ENCODE data around the gene OR52B2.
"Not testable (repeated sequence)": the region's sequence is repeated elsewhere in the genome, so short reads cannot be mapped to it uniquely, and the experiment has no call there.

OR52B2 gene

GRCh38 chr11:6156628-6157359 is 13.3 kb downstream of the OR52B2 start:
- no peaks in the 10 kb centered on the region for H3K4me1 ChIP-seq (ENCODE audit: control insufficient read depth in 5 of 5, insufficient read depth in 5 of 5, low read length in 5 of 5)
- no peak overlapping the region for H3K27ac ChIP-seq (ENCODE audit: low read depth, low read length)
- no peaks in the 10 kb centered on the region for H3K36me3 ChIP-seq (ENCODE audit: control insufficient read depth in 5 of 5, insufficient read depth in 5 of 5, low read length in 5 of 5)
- peaks cover 0 to 3% (median 0%) of the 10 kb centered on the region in 5 donors for H3K9me3 ChIP-seq (ENCODE audit: control insufficient read depth in 5 of 5, low read length in 5 of 5)
- H3K27me3 ChIP-seq (ENCODE audit: control insufficient read depth in 5 of 5, insufficient read depth in 4 of 5, low read length in 5 of 5), result no peaks in the 10 kb centered on the region
- no peak overlapping the region for H3K9ac ChIP-seq (ENCODE audit: low read length in 5 of 5)
- H3K4me3 ChIP-seq (ENCODE audit: low read depth in 1 of 5, low read length in 5 of 5), result no peak overlapping the region

- Histone ChIP-seq H3K27me3 (ENCODE audit: control insufficient read depth in 5 of 5, insufficient read depth in 4 of 5, low read length in 5 of 5) (no peaks in the 10 kb centered on the region), H3K9ac (ENCODE audit: low read length in 5 of 5) (no peak overlapping the region), H3K4me3 (ENCODE audit: low read depth in 1 of 5, low read length in 5 of 5) (no peak overlapping the region), H3K9me3 (ENCODE audit: control insufficient read depth in 5 of 5, low read length in 5 of 5) (peaks cover 0 to 3% (median 0%) of the 10 kb centered on the region in 5 donors), H3K36me3 (ENCODE audit: control insufficient read depth in 5 of 5, insufficient read depth in 5 of 5, low read length in 5 of 5) (no peaks in the 10 kb centered on the region), H3K4me1 (ENCODE audit: control insufficient read depth in 5 of 5, insufficient read depth in 5 of 5, low read length in 5 of 5) (no peaks in the 10 kb centered on the region), H3K27ac (ENCODE audit: low read depth, low read length) (no peak overlapping the region)
Measured at GRCh38 chr11:6152126-6152525, 18.0 kb downstream of the OR52B2 start.

GRCh38 chr11:6151117-6151516 is 19.0 kb downstream of the OR52B2 start:
- Histone ChIP-seq H3K9ac (ENCODE audit: low read length in 5 of 5) (no peak overlapping the region), H3K4me3 (ENCODE audit: low read depth in 1 of 5, low read length in 5 of 5) (no peak overlapping the region), H3K4me1 (ENCODE audit: control insufficient read depth in 5 of 5, insufficient read depth in 5 of 5, low read length in 5 of 5) (no peaks in the 10 kb centered on the region), H3K27me3 (ENCODE audit: control insufficient read depth in 5 of 5, insufficient read depth in 4 of 5, low read length in 5 of 5) (no peaks in the 10 kb centered on the region), H3K36me3 (ENCODE audit: control insufficient read depth in 5 of 5, insufficient read depth in 5 of 5, low read length in 5 of 5) (no peaks in the 10 kb centered on the region), H3K9me3 (ENCODE audit: control insufficient read depth in 5 of 5, low read length in 5 of 5) (peaks cover 0 to 3% (median 0%) of the 10 kb centered on the region in 5 donors), H3K27ac (ENCODE audit: low read depth, low read length) (no peak overlapping the region)

DNA sequence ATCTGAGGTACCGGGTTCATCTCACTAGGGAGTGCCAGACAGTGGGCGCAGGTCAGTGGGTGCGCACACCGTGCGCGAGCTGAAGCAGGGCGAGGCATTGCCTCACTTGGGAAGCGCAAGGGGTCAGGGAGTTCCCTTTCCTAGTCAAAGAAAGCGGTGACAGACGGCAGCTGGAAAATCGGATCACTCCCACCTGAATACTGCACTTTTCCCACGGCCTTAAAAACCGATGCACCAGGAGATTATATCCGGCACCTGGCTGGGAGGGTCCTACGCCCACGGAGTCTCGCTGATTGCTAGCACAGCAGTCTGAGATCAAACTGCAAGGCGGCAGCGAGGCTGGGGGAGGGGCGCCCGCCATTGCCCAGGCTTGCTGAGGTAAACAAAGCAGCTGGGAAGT is 26.4 kb downstream of the OR52B2 start:
- H3K27me3 ChIP-seq (ENCODE audit: control insufficient read depth in 5 of 5, insufficient read depth in 4 of 5, low read length in 5 of 5); H3K27ac ChIP-seq (ENCODE audit: low read depth, low read length); H3K4me1 ChIP-seq (ENCODE audit: control insufficient read depth in 5 of 5, insufficient read depth in 5 of 5, low read length in 5 of 5); H3K9ac ChIP-seq (ENCODE audit: low read length in 5 of 5); H3K4me3 ChIP-seq (ENCODE audit: low read depth in 1 of 5, low read length in 5 of 5); H3K36me3 ChIP-seq (ENCODE audit: control insufficient read depth in 5 of 5, insufficient read depth in 5 of 5, low read length in 5 of 5); H3K9me3 ChIP-seq (ENCODE audit: control insufficient read depth in 5 of 5, low read length in 5 of 5): not testable (repeated sequence)

DNA sequence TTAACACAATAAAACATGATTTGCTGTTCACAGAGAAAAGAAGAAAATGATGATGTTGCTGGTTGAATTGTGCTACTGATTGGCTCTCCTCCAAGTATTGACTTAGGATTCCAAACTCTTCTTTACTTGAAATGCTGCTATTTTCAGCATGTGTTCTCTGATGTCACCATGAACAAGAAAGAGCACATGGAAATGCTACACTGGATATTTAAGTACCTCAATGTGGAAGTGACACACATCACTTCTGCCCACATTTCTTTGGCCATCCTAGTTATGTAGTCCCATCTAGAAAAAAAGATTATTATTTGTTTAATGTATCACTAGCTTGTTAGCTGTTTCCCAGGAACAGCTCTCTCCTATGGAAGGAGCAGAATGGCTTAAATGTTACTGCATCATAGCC is 27.2 kb downstream of the OR52B2 start:
- no peak overlapping the region for H3K9ac ChIP-seq (ENCODE audit: low read length in 5 of 5)
- no peaks in the 10 kb centered on the region for H3K27me3 ChIP-seq (ENCODE audit: control insufficient read depth in 5 of 5, insufficient read depth in 4 of 5, low read length in 5 of 5)
- no peak overlapping the region for H3K4me3 ChIP-seq (ENCODE audit: low read depth in 1 of 5, low read length in 5 of 5)
- H3K36me3 ChIP-seq (ENCODE audit: control insufficient read depth in 5 of 5, insufficient read depth in 5 of 5, low read length in 5 of 5), result no peaks in the 10 kb centered on the region
- H3K4me1 ChIP-seq (ENCODE audit: control insufficient read depth in 5 of 5, insufficient read depth in 5 of 5, low read length in 5 of 5), result no peaks in the 10 kb centered on the region
- H3K9me3 ChIP-seq (ENCODE audit: control insufficient read depth in 5 of 5, low read length in 5 of 5), result no peaks in the 10 kb centered on the region
- H3K27ac ChIP-seq (ENCODE audit: low read depth, low read length), result no peak overlapping the region

GRCh38 chr11:6135936-6136335 is 34.2 kb downstream of the OR52B2 start:
- not testable (repeated sequence) for H3K4me3 ChIP-seq (ENCODE audit: low read depth in 1 of 5, low read length in 5 of 5); H3K27ac ChIP-seq (ENCODE audit: low read depth, low read length); H3K4me1 ChIP-seq (ENCODE audit: control insufficient read depth in 5 of 5, insufficient read depth in 5 of 5, low read length in 5 of 5); H3K9me3 ChIP-seq (ENCODE audit: control insufficient read depth in 5 of 5, low read length in 5 of 5); H3K27me3 ChIP-seq (ENCODE audit: control insufficient read depth in 5 of 5, insufficient read depth in 4 of 5, low read length in 5 of 5); H3K36me3 ChIP-seq (ENCODE audit: control insufficient read depth in 5 of 5, insufficient read depth in 5 of 5, low read length in 5 of 5); H3K9ac ChIP-seq (ENCODE audit: low read length in 5 of 5)

GRCh38 chr11:6132431-6132830 is 37.7 kb downstream of the OR52B2 start:
- Histone ChIP-seq H3K4me1 (ENCODE audit: control insufficient read depth in 5 of 5, insufficient read depth in 5 of 5, low read length in 5 of 5) (peaks cover 0 to 7% (median 0%) of the 10 kb centered on the region in 5 donors), H3K36me3 (ENCODE audit: control insufficient read depth in 5 of 5, insufficient read depth in 5 of 5, low read length in 5 of 5) (no peaks in the 10 kb centered on the region), H3K9ac (ENCODE audit: low read length in 5 of 5) (no peak overlapping the region), H3K9me3 (ENCODE audit: control insufficient read depth in 5 of 5, low read length in 5 of 5) (no peaks in the 10 kb centered on the region), H3K27ac (ENCODE audit: low read depth, low read length) (no peak overlapping the region), H3K27me3 (ENCODE audit: control insufficient read depth in 5 of 5, insufficient read depth in 4 of 5, low read length in 5 of 5) (no peaks in the 10 kb centered on the region), H3K4me3 (ENCODE audit: low read depth in 1 of 5, low read length in 5 of 5) (no peak overlapping the region)

DNA sequence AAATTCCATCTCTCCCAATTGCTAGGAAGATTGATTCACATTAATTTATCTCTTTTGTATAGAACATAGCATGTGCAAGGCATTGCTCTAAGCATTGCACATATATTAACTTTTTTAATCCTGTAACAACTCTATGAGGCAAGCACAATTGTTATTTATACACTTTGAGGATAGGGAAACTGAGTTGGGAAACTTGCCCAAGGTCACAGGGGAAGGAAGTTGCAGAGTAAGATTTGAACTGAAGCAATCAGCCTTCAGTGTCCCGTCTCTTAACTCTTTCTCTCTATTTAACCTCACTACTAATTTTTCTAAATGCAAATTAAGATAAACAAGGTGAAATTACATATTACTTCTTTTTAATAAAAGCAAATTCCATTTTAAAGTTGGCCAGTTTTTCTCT is 40.5 kb downstream of the OR52B2 start:
- Histone ChIP-seq H3K27ac (ENCODE audit: low read depth, low read length) (no peak overlapping the region), H3K9me3 (ENCODE audit: control insufficient read depth in 5 of 5, low read length in 5 of 5) (no peaks in the 10 kb centered on the region), H3K9ac (ENCODE audit: low read length in 5 of 5) (no peak overlapping the region), H3K36me3 (ENCODE audit: control insufficient read depth in 5 of 5, insufficient read depth in 5 of 5, low read length in 5 of 5) (no peaks in the 10 kb centered on the region), H3K27me3 (ENCODE audit: control insufficient read depth in 5 of 5, insufficient read depth in 4 of 5, low read length in 5 of 5) (no peaks in the 10 kb centered on the region), H3K4me3 (ENCODE audit: low read depth in 1 of 5, low read length in 5 of 5) (no peak overlapping the region), H3K4me1 (ENCODE audit: control insufficient read depth in 5 of 5, insufficient read depth in 5 of 5, low read length in 5 of 5) (peaks cover 0 to 7% (median 0%) of the 10 kb centered on the region in 5 donors)

GRCh38 chr11:6129011-6129410 is 41.1 kb downstream of the OR52B2 start:
- Histone ChIP-seq H3K27ac (ENCODE audit: low read depth, low read length) (no peak overlapping the region), H3K4me1 (ENCODE audit: control insufficient read depth in 5 of 5, insufficient read depth in 5 of 5, low read length in 5 of 5) (peaks cover 0 to 7% (median 0%) of the 10 kb centered on the region in 5 donors), H3K9ac (ENCODE audit: low read length in 5 of 5) (no peak overlapping the region), H3K27me3 (ENCODE audit: control insufficient read depth in 5 of 5, insufficient read depth in 4 of 5, low read length in 5 of 5) (no peaks in the 10 kb centered on the region), H3K4me3 (ENCODE audit: low read depth in 1 of 5, low read length in 5 of 5) (no peak overlapping the region), H3K36me3 (ENCODE audit: control insufficient read depth in 5 of 5, insufficient read depth in 5 of 5, low read length in 5 of 5) (no peaks in the 10 kb centered on the region), H3K9me3 (ENCODE audit: control insufficient read depth in 5 of 5, low read length in 5 of 5) (no peaks in the 10 kb centered on the region)

DNA sequence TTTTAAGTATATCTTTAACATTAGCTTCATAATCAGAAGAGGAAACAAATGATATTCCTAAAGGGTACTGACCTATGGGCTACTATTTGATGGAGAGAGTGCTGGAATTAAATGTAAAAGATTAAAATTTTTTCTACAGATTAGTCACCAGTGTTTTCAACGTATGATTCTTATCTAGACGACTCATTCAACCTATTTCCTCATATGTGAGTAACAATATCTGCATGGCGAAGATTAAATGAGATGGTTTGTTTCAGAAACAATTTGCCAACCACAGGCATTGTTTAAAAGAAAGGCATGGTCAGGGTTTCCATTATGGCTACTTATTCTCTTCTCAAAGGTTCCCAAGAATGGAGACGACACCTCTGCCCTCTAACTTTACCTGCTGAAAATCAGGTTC is 42.2 kb downstream of the OR52B2 start:
- Histone ChIP-seq H3K9ac (ENCODE audit: low read length in 5 of 5) (no peak overlapping the region), H3K36me3 (ENCODE audit: control insufficient read depth in 5 of 5, insufficient read depth in 5 of 5, low read length in 5 of 5) (no peaks in the 10 kb centered on the region), H3K27ac (ENCODE audit: low read depth, low read length) (no peak overlapping the region), H3K27me3 (ENCODE audit: control insufficient read depth in 5 of 5, insufficient read depth in 4 of 5, low read length in 5 of 5) (no peaks in the 10 kb centered on the region), H3K4me1 (ENCODE audit: control insufficient read depth in 5 of 5, insufficient read depth in 5 of 5, low read length in 5 of 5) (peaks cover 0 to 7% (median 0%) of the 10 kb centered on the region in 5 donors), H3K9me3 (ENCODE audit: control insufficient read depth in 5 of 5, low read length in 5 of 5) (no peaks in the 10 kb centered on the region), H3K4me3 (ENCODE audit: low read depth in 1 of 5, low read length in 5 of 5) (no peak overlapping the region)
